Dendritic cell treated with granulocyte-macrophage colony-stimulating factor and Interleukin-4, amounts not matched to agents 40 ng/mL and 50 ng/mL, for 4 days (primary cell): Measurements from ENCODE around the gene HNRNPC.

Experiments
- H3K27ac Mint-ChIP-seq: one replicate; pipeline ENCODE4 v1.8.0; 2022; ENCODE audit warnings: mild to moderate bottlenecking, mixed read lengths
- H3K27me3 Mint-ChIP-seq: one replicate; pipeline ENCODE4 v1.8.0; 2022; ENCODE audit warnings: mild to moderate bottlenecking, mixed read lengths
- H3K36me3 Mint-ChIP-seq: one replicate; pipeline ENCODE4 v1.8.0; 2022; ENCODE audit warnings: low read depth, mixed read lengths
- H3K4me1 Mint-ChIP-seq: one replicate; pipeline ENCODE4 v1.8.0; 2022; ENCODE audit warnings: low read depth, mixed read lengths
- H3K4me3 Mint-ChIP-seq: one replicate; pipeline ENCODE4 v1.8.0; 2022; ENCODE audit warnings: mild to moderate bottlenecking, moderate library complexity, mixed read lengths
- H3K9me3 Mint-ChIP-seq: one replicate; pipeline ENCODE4 v1.8.0; 2022; ENCODE audit warnings: mixed read lengths
- intact Hi-C: fragments of 100-400 bp; cut with micrococcal nuclease; formaldehyde crosslinking; loops from one replicate; pipeline ENCODE4 v1.15.0; 2022

The HNRNPC gene

DNA sequence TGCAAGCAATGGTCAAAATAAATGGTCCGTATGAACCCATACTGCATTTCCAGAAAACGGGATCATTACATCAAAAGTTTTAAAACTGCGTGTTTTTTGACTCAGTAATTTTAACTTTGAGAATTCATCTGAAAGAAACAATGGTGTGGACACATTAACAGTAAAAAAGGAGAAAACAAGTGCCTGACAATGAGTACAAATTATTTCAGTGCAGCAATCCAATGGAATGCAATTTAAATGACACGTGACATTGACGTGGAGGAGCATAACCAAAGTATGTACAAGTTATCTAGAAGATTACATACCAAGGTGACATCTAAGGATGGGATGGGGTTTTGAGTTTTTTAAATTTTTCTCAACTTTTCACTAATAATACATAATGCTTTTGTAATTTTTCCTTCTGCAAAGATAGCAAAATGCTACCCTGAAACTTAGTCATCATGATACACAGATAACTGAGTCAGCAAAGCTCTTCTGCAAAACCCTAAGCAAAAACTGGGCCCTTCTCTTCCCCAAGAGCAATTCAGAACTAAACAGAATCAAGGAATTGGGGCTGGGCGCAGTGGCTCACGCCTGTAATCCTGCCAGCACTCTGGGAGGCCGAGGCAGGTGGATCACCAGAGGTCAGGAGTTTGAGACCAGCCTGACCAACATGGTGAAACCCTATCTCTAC, 20.4 kb downstream of the HNRNPC start:
- intact Hi-C loops: no loop called here
- Mint-ChIP-seq H3K27ac (no peak overlapping the region), H3K27me3 (no peaks in the 10 kb centered on the region), H3K36me3 (peaks cover 98% of the 10 kb centered on the region), H3K4me3 (no peak overlapping the region), H3K4me1 (peaks cover 53% of the 10 kb centered on the region), H3K9me3 (no peaks in the 10 kb centered on the region)

DNA sequence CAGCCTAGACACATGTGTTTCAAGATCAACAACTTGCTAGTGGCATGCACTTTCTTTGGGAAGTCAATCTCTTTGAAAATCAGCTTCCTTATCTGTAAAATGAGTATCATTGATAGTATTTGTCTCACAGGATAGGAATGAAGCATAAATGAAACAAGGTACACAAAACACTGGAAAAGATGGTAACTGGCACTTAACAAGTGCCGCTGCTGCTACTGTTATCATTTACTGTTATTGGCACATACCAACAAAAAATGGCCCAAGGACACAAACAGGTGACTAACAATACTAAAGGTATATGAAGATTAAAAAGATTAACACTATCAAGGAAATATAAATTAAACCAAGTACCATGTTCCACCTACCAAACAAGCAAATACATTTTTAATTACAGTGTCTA, 20.9 kb downstream of the HNRNPC start:
- H3K27me3 Mint-ChIP-seq: no peaks in the 10 kb centered on the region
- H3K4me3 Mint-ChIP-seq: no peak overlapping the region
- peaks cover 95% of the 10 kb centered on the region for H3K36me3 Mint-ChIP-seq
- peaks cover 54% of the 10 kb centered on the region for H3K4me1 Mint-ChIP-seq
- intact Hi-C loops: no loop called here
- H3K27ac Mint-ChIP-seq: peak overlapping the region; percentile 52
- no peaks in the 10 kb centered on the region for H3K9me3 Mint-ChIP-seq

DNA sequence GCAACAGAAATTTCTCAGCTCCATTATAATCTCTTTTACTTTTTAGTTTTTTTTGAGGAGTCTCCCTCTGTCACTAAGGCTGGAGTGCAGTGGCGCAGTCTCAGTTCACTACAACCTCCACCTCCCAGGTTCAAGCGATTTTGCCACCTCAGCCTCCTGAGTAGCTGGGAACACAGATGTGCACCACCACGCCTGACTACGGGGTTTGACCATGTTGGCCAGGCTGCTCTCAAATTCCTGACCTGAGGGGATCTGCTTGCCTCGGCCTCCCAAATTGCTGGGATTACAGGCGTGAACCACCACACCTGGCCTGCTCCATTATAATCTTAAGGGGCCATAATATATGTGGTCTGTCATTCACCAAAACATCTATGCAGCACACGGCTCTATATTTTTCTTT, 23.4 kb downstream of the HNRNPC start:
- Mint-ChIP-seq H3K27ac (peak overlapping the region; percentile 41), H3K36me3 (peaks cover 92% of the 10 kb centered on the region), H3K9me3 (no peaks in the 10 kb centered on the region), H3K4me3 (no peak overlapping the region), H3K4me1 (peaks cover 50% of the 10 kb centered on the region), H3K27me3 (no peaks in the 10 kb centered on the region)
- intact Hi-C loops: no loop called here

DNA sequence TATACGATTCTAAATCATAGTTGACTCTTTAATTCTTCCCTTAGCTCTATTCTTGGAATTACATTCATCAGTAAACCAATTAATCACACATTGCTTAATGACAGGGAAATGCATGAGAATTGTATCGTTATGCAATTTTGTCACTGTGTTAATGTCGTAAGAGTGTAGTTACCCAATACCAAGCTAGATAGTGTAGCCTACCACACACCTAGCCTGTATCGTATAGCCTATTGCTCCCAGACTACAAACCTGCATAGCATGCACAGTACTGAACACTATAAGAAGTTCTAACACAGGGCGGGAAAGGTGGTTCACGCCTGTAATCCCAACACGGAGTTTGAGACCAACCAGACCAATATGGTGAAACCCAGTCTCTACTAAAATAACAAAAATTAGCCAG, 24.7 kb downstream of the HNRNPC start:
- intact Hi-C loops: loop anchor here (5.0 kb wide), 1 partner anchor 108 kb away; no protein-coding TSS in a partner anchor
- peaks cover 88% of the 10 kb centered on the region for H3K36me3 Mint-ChIP-seq

DNA sequence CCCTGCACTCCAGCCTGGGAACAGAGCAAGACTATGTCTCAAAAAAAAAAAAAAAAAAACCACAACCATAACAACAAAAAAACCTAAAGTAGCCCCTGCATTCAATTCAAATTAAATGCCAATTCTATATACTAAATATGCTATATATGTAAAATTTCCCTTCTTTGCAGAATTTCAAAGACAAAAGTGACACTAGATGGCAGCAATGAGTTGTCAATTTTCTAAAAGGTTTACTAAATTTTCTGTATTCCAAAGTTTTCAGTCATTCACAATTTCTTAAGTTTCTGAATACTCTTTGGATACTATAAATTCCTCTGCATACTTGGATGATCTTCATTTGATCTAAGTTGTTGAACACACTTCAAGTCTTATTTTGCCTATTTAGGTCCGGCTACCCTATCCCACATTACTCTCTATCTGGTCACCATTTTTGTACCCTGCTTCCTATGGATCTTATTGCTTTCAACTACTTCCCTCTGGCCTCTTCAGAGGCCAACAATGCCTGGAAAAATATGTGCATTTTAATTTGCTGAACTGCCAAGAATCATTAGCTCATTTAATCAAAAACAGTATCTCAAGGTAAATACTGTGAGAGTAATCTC, 27.9 kb downstream of the HNRNPC start:
- intact Hi-C loops: loop anchor here (5.0 kb wide), 1 partner anchor 111 kb away; no protein-coding TSS in a partner anchor
- H3K9me3 Mint-ChIP-seq: no peaks in the 10 kb centered on the region
- no peak overlapping the region for H3K27ac Mint-ChIP-seq
- peaks cover 48% of the 10 kb centered on the region for H3K4me1 Mint-ChIP-seq
- peaks cover 89% of the 10 kb centered on the region for H3K36me3 Mint-ChIP-seq
- H3K4me3 Mint-ChIP-seq: no peak overlapping the region
- no peaks in the 10 kb centered on the region for H3K27me3 Mint-ChIP-seq

More for the DNA sequence above, 24.7 kb downstream of the HNRNPC start:
- no peak overlapping the region for H3K4me3 Mint-ChIP-seq
- no peaks in the 10 kb centered on the region for H3K9me3 Mint-ChIP-seq
- no peak overlapping the region for H3K27ac Mint-ChIP-seq
- H3K4me1 Mint-ChIP-seq: peaks cover 47% of the 10 kb centered on the region
- no peaks in the 10 kb centered on the region for H3K27me3 Mint-ChIP-seq

DNA sequence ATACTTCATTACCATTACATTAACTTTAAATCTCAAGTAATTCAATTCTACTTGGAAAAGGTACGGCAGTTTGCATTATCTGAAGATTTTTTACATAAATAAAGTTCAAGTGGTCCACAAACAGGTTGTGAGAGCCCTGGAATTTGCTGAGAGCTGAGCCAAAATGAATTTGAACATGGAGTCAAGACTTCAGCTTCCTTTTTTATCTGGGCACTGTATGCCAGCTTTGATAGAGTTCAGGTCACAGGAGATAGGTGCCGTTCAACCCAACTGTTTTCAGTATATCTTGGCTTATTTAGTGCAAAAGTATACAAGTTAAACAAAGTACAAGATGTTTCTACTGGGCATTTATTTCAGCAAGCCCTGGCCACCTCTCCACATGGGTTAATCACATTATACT, 28.8 kb downstream of the HNRNPC start:
- Mint-ChIP-seq H3K27ac (no peak overlapping the region), H3K9me3 (no peaks in the 10 kb centered on the region), H3K36me3 (peaks cover 83% of the 10 kb centered on the region), H3K4me1 (peaks cover 44% of the 10 kb centered on the region), H3K4me3 (no peak overlapping the region), H3K27me3 (no peaks in the 10 kb centered on the region)
- intact Hi-C loops: loop anchor here (5.0 kb wide), 1 partner anchor 112 kb away; no protein-coding TSS in a partner anchor

DNA sequence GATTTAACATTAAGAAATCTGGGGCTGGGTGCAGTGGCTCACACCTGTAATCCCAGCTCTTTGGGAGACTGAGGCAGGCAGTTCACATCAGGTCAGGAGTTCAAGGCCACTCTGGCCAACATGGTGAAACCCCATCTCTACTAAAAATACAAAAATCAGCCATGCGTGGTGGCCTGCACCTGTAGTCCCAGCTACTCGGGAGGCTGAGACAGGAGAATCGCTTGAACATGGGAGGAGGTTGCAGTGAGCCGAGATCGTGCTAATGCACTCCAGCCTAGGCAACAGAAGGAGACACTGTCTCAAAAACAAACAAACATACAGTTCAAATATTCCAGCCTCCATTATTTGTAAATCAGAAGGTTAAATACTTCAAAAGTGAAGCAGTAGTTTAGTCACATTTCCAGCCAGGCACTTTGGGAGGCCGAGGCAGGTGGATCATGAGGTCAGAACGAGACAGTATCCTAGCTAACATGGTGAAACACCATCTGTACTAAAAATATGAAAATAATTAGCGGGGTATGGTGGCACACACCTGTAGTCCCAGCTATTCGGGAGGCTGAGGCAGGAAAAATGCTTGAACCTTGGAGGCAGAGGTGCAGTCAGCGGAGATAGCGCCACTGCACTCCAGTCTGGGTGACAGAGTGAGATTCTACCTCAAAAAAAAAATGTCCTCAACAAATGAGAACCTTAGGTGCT, 30.3 kb downstream of the HNRNPC start:
- H3K4me1 Mint-ChIP-seq: peaks cover 32% of the 10 kb centered on the region
- H3K4me3 Mint-ChIP-seq: no peak overlapping the region
- no peak overlapping the region for H3K27ac Mint-ChIP-seq
- peaks cover 83% of the 10 kb centered on the region for H3K36me3 Mint-ChIP-seq
- H3K27me3 Mint-ChIP-seq: no peaks in the 10 kb centered on the region
- no peaks in the 10 kb centered on the region for H3K9me3 Mint-ChIP-seq
- intact Hi-C loops: no loop called here

DNA sequence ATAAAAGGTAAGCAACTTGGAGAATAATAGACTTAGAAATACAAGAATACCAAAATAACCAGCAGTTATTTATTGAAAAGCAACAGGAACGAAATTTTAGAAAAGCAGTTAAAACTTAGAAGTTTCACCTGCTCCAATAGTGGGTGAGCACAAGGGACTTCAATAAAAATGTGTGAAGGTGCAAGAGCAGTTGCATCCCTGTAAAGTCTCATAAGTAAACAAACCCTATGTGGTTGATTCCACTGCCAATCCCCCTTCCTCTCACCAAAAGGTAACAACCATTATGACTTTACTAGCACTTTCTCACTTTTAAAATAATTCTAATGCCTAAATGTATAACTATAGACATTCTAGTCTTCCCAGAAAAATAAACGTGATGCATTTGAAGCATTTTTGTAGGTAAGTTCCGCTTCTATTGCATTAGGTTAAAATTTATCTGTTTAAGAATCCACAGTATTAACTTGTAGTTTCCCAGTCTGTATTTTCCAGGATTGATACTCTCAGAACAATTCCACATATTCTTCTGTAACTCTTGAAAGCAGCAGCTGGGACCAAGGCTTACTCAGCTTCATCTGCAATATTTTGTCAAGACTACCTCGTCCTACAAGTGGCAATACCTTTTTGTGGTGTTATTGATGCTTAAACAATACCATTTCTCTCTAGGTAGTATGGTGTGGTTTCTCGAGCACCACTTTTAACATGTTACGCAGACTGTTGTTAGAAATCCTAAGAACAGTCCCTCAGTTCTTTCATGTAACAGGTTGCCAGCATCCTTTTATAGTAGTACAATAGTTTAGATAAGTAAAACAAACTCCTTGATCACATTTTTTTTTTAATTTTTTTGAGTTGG, 32.1 kb downstream of the HNRNPC start:
- H3K4me1 Mint-ChIP-seq: peaks cover 25% of the 10 kb centered on the region
- peaks cover 84% of the 10 kb centered on the region for H3K36me3 Mint-ChIP-seq
- intact Hi-C loops: no loop called here
- no peaks in the 10 kb centered on the region for H3K27me3 Mint-ChIP-seq
- no peak overlapping the region for H3K27ac Mint-ChIP-seq
- H3K9me3 Mint-ChIP-seq: no peaks in the 10 kb centered on the region
- no peak overlapping the region for H3K4me3 Mint-ChIP-seq

DNA sequence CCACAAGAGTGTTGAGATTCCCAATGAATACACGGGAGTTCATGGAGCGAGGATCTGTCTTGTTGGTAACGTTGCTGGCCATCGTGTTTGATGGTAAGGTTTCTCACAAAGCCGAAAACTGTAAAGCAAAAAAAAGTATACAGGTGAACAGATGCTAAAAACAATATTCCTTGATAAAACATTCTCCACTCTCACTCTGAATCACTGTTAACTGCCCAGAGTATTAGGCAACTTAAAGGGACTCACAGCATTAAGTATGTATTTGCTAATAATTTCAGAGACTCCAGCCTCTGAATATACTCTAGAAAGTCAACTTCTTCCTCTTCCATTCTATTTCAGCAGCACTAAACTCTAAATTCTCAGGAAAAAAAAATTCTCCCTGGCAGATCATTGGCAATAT, 35.1 kb downstream of the HNRNPC start:
- intact Hi-C loops: no loop called here
- Mint-ChIP-seq H3K27ac (no peak overlapping the region), H3K36me3 (peaks cover 89% of the 10 kb centered on the region), H3K27me3 (no peaks in the 10 kb centered on the region), H3K4me1 (peaks cover 29% of the 10 kb centered on the region), H3K4me3 (no peak overlapping the region), H3K9me3 (no peaks in the 10 kb centered on the region)

DNA sequence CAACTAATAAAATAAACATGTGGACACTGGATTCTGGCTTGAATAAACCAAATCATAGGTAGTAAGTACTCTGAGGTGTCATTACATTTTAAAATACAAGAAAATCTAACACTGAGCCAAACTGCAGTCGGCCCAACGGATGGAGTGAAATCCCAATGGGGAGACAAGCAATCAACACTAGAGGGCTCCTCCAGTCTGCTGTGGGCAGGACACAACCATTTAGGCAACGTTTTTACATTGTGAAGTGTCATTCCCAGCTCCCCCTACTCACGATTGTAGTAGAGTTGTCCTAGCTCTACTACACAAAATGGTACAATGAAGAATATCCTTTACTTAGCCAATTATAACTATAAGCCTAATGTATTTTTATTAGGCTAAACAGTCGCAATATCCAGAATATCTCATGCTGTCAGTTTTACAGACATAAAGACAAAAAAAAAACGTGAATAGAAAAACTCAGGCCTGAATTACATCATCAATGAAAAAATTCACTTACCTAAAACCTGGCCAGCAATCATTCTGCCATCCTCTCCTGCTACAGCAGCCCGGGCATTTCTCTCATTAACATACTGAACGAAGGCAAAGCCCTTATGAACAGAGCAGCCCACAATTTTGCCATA, 35.7 kb downstream of the HNRNPC start:
- H3K4me1 Mint-ChIP-seq: peaks cover 29% of the 10 kb centered on the region
- no peaks in the 10 kb centered on the region for H3K27me3 Mint-ChIP-seq
- intact Hi-C loops: loop anchor here (2.0 kb wide), 1 partner anchor 21 kb away; no protein-coding TSS in a partner anchor
- no peaks in the 10 kb centered on the region for H3K9me3 Mint-ChIP-seq
- no peak overlapping the region for H3K4me3 Mint-ChIP-seq
- H3K27ac Mint-ChIP-seq: no peak overlapping the region
- H3K36me3 Mint-ChIP-seq: peaks cover 89% of the 10 kb centered on the region

DNA sequence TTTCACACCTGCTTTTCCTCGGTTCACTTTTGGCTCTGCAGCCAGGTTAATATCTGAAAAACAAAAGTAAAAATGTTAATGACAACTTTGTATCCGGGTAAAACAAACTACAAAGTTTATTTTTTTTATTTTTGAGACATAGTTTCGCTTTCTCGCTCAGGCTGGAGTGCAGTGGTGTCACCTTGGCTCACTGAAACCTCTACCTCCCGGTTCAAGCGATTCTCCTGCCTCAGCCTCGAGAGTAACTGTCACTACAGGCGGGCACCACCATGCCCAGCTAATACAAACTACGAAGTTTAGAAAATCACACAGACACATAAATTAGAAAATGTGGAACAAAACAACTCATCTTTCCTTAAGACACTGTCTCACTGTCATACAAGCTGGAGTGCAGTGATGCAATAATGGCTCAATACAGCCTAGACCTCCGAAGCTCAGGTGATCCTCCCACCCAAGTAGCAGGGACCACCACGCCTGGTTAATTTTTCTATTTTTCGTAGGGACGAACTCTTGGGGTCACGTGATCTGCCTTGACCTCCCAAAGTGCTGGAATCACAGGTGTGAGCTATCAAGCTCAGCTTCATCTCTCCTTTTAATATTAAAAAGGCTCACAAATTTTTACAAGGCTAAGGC, 38.1 kb downstream of the HNRNPC start:
- Mint-ChIP-seq H3K27ac (no peak overlapping the region), H3K36me3 (peaks cover 91% of the 10 kb centered on the region), H3K9me3 (no peaks in the 10 kb centered on the region), H3K4me1 (peaks cover 11% of the 10 kb centered on the region), H3K27me3 (no peaks in the 10 kb centered on the region), H3K4me3 (no peak overlapping the region)
- intact Hi-C loops: no loop called here

DNA sequence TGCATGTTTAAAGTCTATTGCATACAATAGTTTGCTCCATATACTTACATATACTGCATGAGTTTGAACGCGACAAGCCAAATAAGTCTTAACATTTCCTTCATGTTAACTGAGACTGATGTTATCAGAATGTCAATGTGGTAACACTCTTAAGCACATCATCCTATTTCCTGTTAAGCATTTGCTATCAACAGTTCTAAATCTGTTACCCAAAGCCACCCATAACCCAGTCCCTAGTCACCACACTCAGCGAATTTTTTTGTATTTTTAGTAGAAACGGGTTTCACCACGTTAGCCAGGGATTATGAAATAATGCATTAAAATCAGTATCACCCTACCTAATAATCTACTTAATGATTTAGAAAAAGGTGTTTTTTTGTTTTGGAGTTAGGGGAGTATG, 39.4 kb downstream of the HNRNPC start:
- no peaks in the 10 kb centered on the region for H3K27me3 Mint-ChIP-seq
- H3K9me3 Mint-ChIP-seq: no peaks in the 10 kb centered on the region
- intact Hi-C loops: no loop called here
- H3K4me3 Mint-ChIP-seq: no peak overlapping the region
- H3K27ac Mint-ChIP-seq: no peak overlapping the region
- peaks cover 9% of the 10 kb centered on the region for H3K4me1 Mint-ChIP-seq
- H3K36me3 Mint-ChIP-seq: peaks cover 97% of the 10 kb centered on the region

DNA sequence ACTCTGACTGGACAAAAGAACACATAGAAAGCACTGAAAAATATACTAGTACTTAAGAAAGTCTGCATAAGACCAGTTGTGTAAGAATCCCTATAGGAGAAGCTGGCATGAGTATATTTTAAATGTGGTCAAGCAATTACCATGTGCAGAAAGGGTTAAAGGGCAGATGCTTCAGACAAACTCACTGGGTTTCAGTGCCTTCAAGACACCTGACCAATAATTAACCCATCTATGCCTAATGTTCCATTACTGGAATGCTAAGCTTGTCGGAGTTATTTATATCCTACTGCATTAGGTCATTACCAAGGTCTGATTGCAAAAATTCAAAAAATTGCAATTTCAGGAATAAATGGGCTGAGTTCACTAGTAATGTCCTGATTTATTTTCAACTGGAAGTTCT, 41.3 kb downstream of the HNRNPC start:
- H3K4me3 Mint-ChIP-seq: no peak overlapping the region
- intact Hi-C loops: no loop called here
- H3K27me3 Mint-ChIP-seq: no peaks in the 10 kb centered on the region
- H3K9me3 Mint-ChIP-seq: no peaks in the 10 kb centered on the region
- no peak overlapping the region for H3K27ac Mint-ChIP-seq
- H3K36me3 Mint-ChIP-seq: peaks cover 100% of the 10 kb centered on the region
- peaks cover 20% of the 10 kb centered on the region for H3K4me1 Mint-ChIP-seq
